ENCODE data around the gene ELAVL3.
"Not testable (repeated sequence)": the region's sequence is repeated elsewhere in the genome, so short reads cannot be mapped to it uniquely, and the experiment has no call there.

The ELAVL3 gene

DNA sequence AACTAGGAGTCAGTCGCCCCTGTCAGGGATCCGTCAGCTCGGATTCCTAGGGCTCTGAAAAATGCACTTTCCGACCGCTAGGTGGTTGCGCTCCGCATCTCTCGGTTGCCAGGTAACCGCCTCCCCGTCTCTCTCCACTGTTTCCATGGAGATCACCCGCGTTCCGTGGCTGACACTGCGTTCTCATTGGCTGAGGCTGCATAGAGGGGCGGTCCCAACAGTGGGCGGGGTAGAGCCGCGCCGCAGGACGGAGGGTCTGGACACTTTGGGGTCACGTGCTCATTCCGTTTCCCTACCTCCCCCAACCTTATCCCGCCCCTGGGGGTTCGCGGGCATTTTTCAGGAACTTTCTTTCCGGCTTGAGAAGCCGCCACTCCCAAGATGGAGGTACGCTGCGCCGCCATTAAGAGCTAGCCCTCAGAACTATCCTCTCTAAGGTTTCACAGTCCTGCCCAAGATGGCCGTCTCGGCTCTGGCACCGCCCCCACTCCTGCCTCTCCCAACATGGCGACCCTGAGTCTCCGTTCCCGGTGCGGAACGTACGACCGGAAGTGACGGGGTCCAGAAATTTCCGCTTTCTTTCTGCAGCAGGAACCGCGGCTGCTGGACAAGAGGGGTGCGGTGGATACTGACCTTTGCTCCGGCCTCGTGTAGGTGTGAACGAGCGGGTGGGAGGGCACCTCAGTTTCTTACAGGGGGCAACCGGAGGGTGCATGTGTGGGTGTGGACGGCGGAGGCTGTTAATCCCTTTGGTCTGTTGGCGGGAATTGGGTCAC is 45.6 kb downstream of the ELAVL3 start, which contains the start of the genes ODAD3 and PRKCSH:
Gene ODAD3, minus strand, starts transcription at position 65 of the 776 bp plus-strand sequence. CDS start 105 bp downstream, outside the sequence.
Gene PRKCSH, plus strand, starts transcription at position 579 of the 776 bp plus-strand sequence. CDS start 483 bp downstream, outside the sequence.
- DNase-seq: peak; percentile 99

DNA sequence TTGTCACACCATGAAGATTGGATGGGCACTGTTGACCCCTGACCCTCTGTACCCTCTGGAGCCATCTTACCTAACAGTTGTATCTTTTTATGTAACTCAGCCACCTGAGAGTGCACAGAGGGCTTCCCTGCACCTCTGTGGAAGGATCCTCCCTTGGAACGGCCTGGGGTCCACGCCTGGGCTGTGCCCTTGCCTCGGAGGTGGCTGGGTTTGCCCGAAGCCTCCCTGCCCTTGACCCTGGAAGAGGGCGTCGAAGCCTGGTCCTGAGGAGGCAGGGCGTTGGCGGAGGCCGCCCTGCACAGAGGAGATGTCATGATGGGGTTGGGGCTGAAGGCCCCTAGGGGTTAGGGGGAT is 46.2 kb downstream of the ELAVL3 start:
- DNase-seq: no peak

DNA sequence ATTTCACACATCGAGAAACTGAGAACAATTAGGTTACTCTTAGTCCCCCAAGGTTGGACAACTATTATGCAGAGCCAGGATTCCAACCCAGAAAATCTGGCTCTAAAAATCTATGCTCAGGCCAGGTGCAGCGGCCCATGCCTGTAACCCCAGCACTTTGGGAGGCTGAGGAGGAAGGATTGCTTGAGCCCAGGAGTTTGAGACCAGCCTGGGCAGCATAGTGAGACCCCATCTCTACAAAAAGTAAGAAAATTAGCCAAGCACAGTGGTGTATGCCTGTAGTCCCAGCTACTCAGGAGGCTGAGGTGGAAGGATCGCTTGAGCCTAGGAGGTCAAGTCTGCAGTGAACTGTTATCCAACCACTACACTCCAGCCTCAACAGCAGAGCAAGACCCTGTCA is 47.3 kb downstream of the ELAVL3 start:
- not testable (repeated sequence) for DNase-seq

DNA sequence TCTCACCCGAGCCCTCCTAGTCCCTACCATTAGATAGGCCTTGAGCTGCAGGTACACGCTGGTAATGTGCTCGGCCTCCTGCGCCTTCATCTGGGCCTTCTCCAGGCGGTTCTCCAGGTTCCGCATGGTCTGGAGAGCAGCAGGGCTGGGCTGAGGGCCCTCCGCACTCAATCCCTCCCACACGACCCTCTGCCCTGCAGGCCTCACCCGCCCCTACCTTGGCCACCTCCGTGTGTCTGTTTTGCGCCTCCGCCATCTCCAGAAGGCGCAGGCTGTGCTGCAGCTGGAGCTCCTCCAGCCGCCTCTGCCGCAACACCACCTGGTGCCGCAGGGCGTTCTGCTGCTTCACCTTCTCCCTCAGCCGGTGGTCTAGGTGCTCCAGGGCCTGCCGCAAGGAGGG is 54.2 kb downstream of the ELAVL3 start:
- DNase-seq: no peak

DNA sequence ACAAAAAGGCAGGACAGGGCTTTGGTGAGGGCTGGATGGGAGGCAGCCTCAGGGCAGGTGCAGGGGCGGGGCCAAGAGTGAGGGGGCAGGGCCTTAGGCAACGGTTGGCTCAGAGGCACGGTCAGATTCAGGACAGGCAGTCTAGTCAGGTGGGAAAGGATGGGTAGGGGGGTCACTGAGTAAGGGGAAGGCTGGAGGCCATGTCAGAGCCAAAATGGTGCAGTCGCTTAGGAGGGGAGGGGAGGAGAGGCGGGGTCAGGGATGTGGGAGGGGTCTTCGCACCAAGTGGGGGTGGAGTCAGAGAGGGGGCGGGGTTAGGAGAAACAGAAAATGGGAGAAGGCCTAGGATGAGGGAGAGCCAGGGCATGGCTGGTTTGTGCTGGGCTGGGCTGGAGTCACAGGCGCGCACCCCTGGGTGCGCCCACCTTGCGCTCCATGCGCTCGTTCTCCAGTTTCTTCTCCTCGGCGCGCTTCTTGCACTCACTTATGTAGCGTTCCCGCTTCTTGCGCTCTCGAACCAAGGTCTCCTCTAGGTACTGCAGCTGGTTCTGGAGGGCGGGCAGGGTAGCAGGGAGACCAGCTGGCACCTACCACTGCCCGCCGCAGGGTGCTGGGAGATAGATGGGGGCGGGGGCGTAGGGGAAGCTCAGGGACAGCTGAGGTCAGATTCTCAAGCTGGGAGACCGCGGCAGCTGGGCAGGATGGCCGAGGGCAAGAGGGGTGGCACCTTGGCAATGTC is 55.0 kb downstream of the ELAVL3 start:
- no peak for DNase-seq

DNA sequence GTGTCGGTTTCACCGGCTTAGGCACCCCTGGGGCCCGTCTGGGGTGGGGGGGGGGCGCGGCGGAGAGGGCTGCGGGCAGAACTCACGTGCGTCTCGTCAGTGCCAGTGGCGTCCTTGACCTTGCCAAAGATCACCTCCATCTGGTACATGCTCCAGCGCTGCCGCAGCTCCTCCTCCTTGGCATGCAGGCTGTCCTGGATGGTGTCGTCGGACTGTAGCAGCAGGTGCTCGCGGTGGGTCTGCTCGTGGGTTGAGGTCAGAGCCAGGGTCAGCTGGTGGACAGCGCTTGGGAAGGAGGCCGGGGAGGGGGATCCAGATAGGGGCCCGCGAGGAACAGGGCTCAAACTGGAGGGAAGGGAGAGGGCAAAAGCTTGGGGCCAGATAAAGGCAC is 57.1 kb downstream of the ELAVL3 start:
- DNase-seq: no peak

DNA sequence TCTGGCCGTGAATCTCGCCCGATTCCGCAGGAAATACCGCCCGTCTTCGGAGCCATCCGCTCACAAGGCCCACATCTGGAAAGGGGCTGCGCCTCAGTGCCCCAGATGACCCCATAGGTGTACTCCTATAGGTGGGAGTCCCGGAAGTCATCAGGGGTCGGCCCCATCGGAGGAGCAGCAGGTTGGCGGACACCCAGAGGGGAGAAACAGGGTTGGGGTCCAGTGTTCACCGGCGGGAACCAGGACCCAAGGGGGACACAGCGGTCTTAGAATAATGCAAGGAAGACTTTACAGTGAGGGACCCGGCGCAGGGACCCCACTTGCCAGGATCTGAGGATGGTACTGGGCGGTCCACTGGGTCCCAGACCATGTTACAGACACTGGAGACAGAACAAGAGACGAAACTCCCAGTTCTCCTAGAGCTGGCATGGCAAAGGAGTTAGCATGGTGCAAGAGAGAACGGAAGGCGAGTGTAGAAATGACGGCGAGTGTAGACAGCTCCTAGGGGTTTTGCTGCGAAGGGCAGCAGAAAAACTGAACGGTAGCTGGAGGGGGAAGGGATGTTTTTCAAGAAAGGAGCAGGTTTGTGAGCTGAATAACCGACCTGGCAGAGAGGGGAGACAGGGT is 57.6 kb downstream of the ELAVL3 start:
- no peak for DNase-seq

DNA sequence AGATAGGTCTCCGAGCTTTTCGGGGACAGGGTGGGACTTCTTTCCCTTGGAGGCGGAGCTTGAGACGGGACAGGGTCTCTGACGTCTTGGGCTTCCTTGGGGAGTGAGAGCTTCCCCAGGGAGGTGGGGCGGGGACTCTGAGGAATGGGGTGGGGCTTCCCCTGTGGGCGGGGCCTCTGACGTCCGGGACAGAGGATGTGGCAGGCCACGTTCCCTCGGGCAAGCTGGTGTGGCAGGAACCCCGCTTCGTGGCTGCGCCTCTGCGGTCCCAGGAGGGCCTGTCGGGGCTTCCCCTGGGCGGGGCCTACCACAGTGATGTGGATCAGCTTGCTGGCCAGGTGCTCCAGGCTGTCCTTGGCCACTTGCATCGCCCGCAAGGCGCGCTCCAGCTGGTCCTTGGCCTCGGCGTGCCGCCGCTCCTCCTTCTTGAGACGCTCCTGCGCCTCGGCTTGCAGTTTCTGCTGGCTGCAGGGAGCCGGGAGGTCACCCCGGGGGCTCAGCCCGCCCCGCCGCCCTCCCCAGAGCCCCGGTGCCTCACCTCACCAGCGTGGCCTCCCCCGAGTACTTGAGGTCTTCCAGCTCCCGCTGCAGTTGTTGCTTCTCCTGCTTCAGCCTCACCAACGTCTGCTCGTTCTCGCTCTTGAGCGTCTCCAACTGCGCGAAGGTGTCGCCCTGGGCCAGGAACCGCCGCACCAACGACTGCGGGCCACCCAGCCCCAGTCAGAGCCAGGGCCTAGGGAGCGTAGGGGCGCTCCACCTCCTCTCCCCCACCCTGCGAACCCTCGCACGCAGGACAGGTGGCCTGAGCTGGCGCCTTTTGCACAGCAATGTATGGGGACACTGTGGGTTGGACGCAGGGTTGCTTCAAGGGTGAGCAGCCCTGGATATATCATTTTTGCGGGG is 58.4 kb downstream of the ELAVL3 start:
- DNase-seq: peak; percentile 83

DNA sequence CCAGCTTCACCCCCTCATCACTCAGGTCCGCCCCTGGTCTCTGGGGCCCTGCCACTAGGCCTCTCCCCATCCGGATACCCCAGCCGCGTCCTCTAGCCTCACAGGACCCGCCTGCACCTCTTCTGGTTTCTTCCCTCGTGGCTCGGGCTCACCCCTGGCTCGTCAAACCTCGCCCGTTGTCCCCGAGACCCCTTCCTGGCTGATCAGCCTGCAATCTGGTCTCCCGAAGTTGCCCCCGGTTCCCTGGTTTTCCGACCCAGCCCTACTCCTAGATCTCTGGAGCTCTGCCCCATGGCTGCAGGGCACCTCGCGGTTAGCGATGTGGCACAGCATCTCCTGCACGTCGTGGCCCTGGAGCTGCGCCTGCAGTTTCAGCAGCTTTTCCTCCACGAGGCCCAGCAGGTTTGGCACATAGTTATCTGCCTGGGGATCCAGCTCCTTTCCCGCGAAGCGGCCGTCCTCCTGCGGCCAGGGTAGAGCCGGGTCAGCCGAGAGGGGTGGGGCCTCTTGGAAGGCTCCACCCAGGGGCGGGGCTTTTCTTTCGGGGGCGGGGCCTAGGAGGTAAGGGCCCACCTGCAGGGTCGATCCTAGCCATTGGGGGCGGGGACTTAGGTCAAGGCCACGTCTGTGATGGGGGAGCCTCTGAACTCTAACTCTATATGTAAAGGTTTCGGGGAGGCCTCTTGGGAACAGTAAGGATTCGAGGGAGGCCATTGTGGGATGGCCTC is 59.3 kb downstream of the ELAVL3 start:
- DNase-seq: peak; percentile 52

DNA sequence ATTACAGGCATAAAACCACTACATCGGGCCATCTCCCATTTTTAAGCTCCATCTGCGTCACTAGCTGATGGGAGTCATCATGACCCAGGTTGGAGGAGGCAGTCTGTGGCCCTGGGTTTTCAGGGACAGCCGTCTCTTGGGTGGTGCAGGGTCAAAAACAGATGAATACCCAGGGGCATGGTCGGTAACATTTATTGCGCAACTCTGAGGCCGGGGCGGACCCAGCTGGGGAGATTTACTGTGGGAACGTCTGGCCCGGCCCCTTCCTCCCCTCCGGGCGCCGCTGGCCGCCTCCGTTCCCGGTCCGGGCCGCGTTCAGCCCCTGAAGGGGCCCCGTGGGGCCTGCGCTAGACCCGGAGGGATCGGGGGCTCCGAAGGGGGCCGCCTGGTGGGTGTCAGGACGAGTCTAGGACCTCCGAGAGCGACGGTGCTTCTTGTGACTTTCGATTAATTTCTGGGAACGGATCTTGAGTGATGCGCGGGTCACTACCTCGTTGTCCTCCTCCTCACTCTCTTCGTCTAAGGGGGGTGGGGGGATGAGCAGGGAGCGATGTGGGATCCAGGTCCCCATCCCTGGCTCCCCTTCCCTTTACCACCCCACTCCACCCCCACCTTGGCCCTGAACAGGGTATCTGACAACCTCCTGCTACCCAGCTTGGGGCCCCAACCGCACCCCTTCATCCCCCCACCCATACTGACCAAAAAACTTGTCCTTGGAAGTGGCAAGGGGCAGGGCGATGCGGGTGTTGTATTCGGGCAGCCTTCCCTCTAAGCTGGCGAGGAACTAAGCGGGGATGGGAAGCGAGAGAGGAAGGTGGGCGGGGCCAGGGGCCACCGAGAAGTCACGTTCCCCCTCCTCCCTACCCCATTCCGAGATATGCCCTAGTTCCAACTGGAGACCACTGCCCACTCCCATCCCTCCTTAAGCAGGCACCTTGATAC is 60.1 kb downstream of the ELAVL3 start:
- DNase-seq: peak; percentile 2

DNA sequence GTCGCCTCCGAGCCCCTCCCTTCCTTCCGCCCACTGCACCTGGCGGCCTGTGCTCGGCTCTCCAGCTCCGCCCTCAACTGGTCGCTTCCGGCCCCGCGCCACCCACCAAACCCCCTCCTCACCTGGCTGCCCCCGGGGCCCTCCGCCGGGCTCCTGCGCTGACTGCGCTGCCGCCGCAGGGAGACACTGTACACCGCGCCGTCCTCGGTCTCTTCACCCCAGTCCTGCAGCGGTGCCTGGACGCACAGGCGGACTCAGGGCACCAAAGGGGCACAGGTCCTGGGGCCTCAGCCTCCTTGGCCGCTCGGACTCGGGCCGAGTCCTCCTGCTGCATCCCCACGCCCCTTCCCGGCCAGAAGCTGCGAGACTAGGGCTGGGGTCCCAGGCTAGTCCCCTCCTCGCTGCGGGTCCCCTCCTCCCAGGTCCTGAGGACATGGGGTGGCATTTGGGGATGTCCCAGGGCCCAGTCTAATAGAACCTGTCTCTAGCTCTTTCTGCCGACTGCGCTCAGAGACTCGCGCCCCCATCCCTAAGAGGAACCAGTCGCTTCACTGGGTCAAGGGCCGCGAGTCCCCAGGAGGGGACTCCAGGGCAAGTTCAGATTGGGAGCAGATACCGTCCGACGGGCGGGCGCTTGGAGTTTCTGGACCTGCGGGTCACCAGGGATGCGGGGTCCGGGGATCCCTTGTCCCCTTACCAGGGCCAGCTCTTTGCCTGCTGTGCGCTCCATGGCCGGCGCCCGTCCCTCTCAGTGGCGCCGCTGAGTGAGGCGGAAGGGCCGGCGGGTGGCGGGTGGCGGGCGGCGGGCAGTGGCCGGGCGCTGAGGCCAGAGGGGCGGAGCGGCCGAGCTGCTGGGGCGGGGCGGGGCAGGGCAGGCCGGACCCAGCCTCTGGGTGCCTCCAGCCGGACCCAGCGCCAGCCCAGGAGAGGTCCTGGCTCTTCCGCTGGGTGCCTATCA is 62.0 kb downstream of the ELAVL3 start, which contains the start of gene RGL3:
Gene RGL3, minus strand, starts transcription at position 766 of the 958 bp plus-strand sequence. Its CDS starts 36 bp downstream, at position 730.
- peak; percentile 5 for DNase-seq

DNA sequence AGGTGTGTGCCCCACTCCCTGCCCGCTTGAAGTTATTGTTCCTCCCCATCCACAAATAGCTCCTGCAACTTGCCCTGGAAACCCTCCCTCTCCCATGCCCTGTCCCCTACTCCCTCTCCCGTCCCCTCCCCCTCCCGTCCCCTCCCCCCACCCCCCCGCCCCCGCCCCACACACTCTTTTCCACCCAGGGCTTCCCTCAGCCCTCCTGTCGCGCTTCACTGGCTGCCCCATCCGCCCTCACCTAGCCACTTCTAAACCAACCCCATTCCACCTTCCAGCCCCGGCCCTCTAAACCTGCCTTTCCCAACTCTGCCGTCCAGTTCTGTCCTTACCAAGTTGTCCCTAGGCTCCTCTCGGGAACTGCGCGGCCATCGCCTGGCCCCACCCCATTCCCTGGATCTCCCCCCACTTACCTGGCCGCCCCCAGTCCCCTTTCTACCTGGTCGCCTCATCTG is 62.7 kb downstream of the ELAVL3 start:
- DNase-seq: no peak

DNA sequence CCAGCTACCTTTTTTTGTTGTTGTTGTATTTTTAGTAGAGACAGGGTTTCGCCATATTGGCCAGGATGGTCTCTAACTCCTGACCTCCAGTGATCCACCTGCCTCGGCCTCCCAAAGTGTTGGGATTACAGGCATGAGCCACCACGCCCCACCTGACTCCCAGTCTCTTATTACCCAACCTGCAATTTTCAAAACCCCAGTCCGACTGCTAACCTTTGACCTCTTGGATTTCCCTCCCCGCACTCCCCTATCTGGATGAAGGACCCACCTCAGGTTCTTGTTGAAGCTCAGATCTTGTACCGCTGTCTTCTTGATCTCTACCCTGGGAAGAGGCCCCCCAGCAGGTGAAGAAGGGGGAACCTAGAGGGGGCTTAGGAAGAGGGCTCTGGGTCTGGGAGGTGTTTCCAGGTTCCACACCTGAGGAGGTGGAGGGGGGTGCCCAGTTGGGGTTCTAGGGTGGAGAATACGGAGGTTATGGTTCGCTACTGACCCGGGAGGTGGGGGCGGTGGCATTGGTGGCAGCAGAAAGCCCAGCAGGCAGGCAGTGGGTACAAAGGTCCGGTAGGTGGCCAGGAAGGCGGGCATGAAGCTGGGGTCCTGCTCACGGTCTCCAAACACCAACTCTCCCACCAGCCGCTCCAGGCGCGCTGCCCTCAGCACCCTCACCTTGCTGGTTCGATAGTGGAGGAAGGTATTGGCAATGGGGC is 64.3 kb downstream of the ELAVL3 start:
- no peak for DNase-seq

DNA sequence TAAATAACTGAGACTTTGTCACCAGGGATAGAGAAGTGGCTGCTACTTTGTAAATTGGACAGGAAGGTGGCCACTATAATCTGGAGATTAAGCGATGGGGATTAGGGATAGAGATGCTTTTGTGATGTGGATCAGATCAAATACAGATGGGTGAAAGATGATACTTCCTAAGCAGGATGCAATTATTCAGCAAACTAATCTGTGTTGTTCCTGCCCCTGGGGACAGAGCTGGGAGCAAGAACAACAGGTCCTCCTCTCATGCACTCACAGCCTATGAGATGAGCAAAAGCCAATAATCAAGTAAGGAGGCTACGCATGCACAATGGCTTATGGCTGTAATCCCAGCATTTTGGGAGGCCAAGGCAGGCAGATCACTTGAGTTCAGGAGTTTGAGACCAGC is 66.3 kb downstream of the ELAVL3 start:
- DNase-seq: no peak

DNA sequence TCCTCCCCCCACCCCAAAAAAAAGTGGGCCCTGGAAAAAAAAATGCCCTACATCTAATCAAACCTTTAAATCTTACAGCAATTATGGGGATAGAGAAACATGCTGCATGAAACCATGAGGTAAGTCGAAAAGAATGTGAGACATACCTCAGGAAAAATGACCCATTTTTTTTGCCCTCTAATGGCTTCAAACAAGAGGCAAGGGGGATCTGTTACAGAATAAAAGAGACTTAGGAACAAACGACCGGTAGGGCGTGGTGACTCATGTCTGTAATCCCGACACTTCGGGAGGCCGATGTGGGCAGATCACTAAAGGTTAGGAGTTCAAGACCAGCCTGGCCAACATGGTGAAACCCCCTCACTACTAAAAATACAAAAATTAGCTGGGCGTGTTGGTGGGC is 70.2 kb downstream of the ELAVL3 start:
- no peak for DNase-seq

DNA sequence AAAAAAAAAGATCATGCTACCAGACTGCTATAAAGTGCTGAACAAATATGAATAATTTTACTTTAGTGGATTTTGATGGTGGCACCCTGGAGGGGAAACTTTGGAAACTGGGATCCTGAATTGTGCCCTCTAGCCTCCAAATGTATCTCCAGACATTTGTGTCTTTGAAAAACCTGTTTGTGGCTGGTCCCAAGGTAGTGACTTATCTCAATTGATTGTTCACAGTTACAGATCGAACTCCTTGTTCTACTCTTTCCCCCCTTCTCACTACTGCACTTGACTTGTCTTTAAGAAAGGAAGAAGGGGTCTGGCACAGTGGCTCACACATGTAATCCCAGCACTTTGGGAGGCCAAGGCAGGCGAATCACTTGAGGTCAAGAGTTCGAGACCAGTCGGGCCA is 72.3 kb downstream of the ELAVL3 start:
- no peak for DNase-seq

DNA sequence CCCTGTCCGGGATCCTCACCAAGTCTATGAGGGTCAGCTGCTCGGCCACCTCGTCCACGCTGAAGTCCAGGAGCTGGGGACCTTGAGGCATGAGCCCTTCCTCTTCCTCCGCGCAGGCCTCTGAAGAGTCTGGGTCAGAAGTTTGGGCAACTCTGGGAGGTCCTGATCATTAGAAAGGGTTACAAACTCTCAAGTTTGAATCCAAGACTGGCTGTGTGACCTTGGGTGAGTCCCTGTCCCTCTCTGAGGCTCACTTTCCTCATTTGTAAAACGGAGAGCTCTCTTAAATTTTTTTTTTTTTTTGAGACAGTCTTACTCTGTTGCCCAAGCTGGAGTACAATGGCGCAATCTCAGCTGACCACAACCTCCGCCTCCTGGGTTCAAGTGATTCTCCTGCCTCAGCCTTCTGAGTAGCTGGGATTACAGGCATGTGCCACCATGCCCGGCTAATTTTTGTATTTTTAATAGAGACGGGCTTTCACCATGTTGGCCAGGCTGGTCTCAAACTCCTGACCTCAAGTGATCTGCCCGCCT is 74.1 kb downstream of the ELAVL3 start:
- DNase-seq: not testable (repeated sequence)
